HG02763 (cell line): ENCODE results near the gene FASN.

ENCODE experiments used
- ATAC-seq: cut with Tn5 transposase; IDR thresholded peaks from one replicate; pipeline ENCODE4 v1.9.1; 2021; ENCODE audit warnings: mild to moderate bottlenecking, moderate library complexity; ENCODE audit not compliant: unreplicated experiment

FASN gene

GRCh38 chr17:82059272-82060000 is 38.6 kb downstream of the FASN start:
- ATAC-seq = no peak

GRCh38 chr17:82058855-82059249 is 39.2 kb downstream of the FASN start:
- no peak for ATAC-seq

- no peak for ATAC-seq
Measured at GRCh38 chr17:82058230-82058854, 39.7 kb downstream of the FASN start.

GRCh38 chr17:82056729-82057621 is 41.1 kb downstream of the FASN start:
- no peak for ATAC-seq

- ATAC-seq = no peak
Measured at GRCh38 chr17:82055965-82056728, 41.9 kb downstream of the FASN start.

- no peak for ATAC-seq
Measured at GRCh38 chr17:82055023-82055964, 42.7 kb downstream of the FASN start.

- no peak for ATAC-seq
Measured at GRCh38 chr17:82054351-82055022, 43.5 kb downstream of the FASN start.

- no peak for ATAC-seq
Measured at GRCh38 chr17:82053556-82054263, 44.3 kb downstream of the FASN start.

- no peak for ATAC-seq
Measured at GRCh38 chr17:82053130-82053529, 44.9 kb downstream of the FASN start.

- ATAC-seq = no peak
Measured at GRCh38 chr17:82052638-82053059, 45.4 kb downstream of the FASN start.

- peak; percentile 44 for ATAC-seq
Measured at GRCh38 chr17:82051776-82052637, 46.0 kb downstream of the FASN start, which contains the start of the genes GPS1 and RFNG. TSS of gene GPS1 (plus strand) at chr17:82051898. CDS start at chr17:82051932, 34 bp downstream. TSS of gene RFNG (minus strand) at chr17:82051811. CDS start at chr17:82051766, 45 bp downstream.

- peak; percentile 11 for ATAC-seq
Measured at GRCh38 chr17:82050761-82051641, 47.0 kb downstream of the FASN start.

GRCh38 chr17:82050152-82050760 is 47.8 kb downstream of the FASN start:
- no peak for ATAC-seq

- no peak for ATAC-seq
Measured at GRCh38 chr17:82049521-82049971, 48.5 kb downstream of the FASN start.

- no peak for ATAC-seq
Measured at GRCh38 chr17:82049106-82049505, 48.9 kb downstream of the FASN start.

- ATAC-seq = no peak
Measured at GRCh38 chr17:82048571-82048971, 49.5 kb downstream of the FASN start.
